HG02763 (cell line): ENCODE data around the gene SYNDIG1.

Experiments
- ATAC-seq: cut with Tn5 transposase; IDR thresholded peaks from one replicate; pipeline ENCODE4 v1.9.1; 2021; ENCODE audit warnings: mild to moderate bottlenecking, moderate library complexity; ENCODE audit not compliant: unreplicated experiment

SYNDIG1 gene

DNA sequence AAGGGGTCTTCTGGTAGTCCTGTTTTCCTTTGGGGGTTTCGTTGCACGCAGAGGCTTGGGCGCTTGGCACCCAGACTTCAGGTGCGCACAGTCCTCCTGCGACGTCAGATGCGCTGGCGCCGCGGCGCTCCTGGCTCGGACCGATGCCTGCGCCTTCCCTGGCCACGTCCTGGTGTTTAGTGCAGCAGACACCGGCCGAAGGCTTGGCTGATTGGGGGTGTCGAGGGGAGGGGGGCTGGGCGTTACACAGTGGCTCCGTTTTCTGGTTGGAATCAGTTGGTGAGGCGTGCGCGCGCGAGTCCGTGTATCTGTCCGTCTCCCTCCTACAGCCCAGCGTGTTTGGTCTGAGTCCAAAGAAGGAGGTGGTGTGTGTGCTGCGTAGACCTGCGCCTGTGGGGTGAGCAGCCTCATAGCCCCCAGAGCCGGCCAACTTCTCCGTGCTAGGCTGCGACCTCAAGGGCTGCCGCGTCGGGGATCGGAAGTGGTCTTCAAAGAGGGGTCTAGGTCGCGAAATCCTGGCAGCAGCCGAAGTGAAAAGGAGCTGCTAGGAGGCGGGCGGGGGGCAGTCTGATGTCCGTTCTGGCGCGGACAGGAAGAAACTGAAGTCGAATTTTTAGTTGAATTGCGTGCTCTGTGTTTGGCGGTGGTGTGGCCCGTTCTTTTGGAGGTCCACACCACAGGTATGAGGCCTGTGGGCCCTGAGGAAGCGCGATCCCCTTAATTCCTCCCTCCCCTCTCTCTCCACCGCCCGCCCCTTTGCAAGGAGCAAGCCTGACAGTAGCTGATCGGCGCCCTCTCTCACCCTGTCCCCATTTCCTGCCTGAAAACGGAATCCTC lies 1.5 kb downstream of the SYNDIG1 start:
- no peak for ATAC-seq

DNA sequence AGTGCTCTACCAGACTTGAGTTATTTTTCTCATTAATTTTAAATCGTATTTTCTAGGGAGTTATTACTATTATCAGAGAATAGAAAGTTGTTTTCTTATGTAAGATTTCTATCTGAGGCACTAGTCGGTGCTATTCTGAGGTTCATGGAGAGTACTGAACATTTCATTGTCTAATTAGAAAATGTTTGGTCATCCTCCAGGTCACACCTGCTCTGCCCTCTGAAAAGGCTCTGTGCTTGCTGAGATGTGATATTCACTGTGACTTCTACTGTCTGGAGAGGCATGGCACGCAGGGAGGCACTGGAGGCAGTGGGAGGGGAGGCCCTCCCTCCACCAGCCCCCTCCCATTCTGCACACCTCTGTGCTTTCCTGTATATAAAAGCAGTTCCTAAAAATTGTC lies 3.0 kb downstream of the SYNDIG1 start:
- ATAC-seq, result no peak

DNA sequence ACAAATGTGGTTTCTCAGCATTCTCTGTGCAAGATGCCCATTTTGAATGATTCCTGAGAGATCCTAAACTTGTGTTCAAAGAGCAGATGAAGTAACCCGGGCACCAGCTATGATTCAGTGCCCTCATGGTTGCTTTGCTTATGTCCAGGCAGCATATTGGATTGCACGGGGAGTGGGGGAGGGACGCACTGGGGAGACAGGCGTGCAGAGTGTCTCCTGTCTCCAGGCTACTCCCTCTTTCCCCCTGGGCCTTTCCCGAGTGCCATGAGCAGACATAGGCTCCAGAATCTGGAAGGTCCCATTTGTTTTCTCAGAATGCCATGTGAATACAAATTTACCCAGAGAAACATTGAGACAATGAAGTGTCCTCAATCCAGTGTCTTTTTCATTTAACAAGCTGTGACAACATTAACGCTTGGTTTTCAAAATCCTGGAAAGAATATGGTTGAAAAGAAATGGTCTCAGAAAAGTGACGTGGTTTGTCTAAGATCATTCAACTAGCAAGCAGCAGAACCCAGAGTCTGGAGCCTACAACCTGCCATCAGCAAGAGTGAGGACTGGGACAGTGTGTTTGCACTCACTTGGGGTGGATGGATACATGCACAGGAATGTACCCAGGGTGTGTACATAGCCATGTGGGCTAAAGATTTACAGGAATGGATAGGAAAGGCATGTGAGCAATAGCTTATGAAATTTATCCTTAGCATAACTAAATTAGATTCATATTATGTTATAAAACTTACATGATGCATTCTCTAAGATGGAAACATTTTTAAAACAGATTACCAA lies 4.2 kb downstream of the SYNDIG1 start:
- ATAC-seq, result no peak

DNA sequence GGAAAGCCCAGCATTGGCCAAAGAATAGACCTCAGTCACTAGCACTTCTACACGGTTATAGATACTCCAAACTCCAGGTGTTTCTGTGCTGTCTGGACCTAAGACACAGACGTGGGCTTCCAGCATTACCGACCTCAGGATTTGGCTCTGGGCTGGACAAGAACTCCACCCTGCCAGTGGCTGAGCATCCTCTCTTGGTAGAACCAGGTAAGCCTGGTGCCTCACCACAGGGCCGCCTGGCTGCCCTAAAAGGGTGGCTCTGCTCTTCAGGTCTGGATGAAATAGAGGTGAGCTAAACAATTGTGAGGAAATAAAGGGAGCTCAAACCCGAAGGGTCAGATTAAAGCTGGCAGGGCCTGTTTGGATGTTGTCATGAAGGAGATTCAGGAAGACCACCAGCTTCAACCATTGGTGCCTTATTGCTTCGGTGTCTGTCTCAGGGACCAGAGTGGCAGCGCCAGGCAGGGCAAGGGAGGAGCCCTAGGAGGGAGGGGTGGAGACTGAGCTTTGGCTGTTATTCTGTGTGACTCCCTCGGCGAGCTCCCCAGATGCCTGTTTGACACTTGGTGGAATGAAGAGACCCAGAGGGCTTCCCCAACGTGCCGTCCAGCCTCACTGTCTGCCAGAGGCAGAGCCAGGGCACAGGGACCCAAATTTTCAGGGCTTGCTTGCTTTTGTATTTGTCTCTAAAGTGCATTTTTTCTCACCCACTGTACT lies 8.6 kb downstream of the SYNDIG1 start:
- no peak for ATAC-seq

DNA sequence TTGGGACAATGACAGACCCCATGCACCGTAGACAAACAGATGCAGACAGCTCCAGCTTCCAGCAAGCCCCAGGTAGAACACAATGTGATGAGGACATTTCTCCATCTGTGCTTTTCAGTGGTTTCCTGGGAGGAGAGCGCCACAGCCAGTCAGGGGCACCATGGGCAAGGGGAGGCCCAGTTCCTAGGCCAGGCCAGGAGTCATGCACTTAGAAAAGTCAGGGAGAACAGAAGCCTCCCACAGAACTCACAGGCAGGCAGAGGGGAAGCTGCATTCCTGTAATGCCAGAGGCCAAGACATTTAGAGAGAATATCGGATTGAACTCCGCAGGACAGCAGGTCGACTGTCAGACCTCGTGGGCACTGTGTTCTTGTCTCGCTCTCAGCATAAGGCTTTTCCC lies 9.2 kb downstream of the SYNDIG1 start:
- no peak for ATAC-seq

DNA sequence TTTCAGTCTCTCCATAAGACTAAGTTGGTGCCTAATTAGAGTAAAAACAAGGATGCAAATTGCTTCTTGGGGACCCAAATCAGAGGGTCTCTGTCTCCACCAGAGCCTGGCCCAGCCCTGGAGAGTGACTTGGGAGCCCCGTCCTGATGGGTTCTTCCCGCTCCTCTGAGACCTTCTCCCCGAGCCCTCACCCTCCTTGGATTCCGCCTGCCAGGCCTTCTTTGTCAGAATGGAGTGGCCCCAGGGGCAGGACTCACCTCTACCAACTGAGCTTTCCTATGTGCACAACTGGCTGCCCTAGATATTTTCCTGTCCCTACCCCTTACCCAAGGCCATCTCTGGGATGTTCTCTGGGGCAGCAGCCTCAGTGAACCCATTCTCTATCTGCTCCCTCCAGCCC lies 9.7 kb downstream of the SYNDIG1 start:
- ATAC-seq, result no peak

DNA sequence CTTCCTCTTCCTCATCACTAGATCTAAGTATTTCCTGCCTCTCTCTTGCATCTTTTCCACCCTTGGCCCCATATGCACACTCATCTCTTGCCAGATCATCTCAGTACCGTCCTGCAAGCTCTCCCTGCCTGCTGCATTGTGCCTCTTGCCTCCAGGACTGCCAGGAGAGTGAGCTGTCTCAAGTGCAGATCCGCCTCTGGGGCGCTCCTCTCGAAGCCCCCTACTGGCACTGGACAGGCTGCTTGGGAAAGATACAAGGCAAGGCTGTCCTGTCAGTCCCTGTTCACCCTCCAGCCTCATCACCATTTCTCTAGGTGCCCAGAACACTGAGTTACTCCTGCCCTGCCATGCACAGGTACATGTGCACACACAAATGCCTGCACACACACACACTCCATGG lies 10.2 kb downstream of the SYNDIG1 start:
- ATAC-seq, result no peak

DNA sequence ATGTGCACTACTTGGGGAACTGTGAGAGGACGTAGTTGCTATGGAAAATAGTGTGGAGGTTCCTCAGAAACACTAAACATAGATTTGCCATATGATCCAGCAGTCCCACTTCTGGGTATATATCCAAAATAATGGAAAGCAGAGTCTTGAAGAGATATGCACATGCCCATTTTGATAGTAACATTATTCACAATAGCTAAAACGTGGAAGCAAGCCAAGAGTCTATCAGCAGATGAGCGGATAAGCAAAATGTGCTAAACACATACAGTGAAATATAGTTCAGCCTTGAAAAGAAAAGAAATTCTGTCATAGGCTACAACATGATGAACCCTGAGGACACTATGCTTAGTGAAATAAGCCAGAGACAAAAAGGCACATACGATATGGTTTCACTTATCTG lies 11.1 kb downstream of the SYNDIG1 start:
- ATAC-seq, result no peak

DNA sequence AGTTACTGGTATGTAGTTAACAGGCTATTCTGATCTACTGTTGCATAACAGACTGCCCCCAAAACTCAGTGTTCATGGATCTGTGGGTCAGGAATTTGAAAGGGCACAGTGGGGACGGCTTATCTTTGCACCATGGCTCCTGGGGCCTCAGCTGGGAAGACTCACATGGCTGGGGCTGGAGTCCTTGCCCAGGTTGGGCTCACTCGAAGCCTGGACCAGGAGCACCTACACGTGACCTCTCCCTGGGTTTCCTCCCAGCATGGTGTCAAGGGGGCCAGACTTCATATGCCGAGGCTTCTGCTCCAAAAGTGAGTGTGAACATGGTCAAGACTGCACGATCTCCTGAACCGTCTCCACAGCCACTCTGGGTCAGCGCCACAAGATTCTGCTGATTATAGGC lies 11.7 kb downstream of the SYNDIG1 start:
- ATAC-seq, result no peak

DNA sequence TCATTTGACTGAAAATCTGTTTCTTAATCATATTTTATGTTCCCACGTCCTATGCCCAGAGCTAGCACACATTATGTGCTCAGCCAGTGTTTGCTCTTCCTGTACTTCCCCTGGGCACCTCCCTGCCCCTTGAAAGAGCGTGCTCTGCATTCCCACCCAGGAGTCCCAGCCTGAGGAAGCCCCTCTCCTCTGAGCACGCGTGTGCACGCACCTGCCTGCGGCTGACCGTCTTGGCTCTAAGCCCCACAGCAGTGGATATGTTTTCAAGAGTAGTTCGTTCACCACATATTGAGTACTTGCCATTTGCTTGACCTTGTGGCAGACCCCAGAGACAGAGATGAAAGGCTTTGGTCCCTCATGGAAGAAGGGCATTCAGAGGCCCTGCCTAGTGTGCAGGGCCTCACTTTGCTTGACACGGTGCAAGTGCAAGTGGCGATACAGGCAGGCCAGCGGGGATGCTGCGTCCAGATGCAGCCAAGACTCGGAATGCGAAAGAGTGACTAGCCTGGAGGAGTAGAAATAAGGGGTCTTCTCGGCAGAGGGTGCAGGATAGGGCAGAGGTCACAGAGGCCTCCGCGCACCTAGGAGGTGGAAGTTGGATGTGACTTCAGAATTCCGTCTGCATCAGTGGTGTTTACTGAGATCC lies 14.1 kb downstream of the SYNDIG1 start:
- ATAC-seq, result no peak

DNA sequence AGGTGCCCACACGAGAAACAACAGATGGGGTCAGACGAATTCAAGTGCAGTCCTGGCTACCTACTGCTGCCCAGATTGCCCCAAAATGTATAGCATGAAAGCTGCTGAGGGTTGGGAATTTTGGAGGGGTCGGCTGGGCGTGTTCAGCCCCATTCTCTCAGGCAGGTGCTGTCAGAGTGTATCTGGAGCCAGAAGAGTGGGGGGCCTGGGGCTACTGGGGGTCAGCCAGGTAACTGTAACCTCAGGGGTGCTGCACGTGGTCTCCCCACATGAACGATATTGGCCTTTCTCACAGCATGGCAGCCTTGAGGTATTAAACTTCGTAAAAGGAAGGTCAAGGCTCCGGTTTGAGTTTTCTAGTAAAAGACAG lies 14.6 kb downstream of the SYNDIG1 start:
- ATAC-seq, result no peak

DNA sequence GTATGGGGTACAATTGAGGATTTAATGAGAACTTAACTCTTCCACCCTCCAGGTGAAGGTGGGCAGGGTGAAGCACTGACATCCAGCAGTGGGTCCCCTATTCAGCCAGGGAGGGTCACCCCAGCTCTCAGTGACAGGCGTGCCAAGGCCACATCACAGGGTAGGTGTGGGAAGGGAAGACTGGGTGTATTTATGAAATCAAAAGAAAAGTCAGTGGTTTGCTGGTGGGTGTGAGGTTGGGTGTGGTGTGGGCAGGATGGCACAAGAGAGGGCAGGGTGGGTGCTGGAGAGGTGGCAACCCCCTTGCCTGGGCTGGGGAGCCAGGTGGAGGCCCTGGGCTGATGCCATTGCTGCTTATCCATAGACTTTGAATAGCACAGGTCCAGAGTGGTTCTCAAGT lies 16.6 kb downstream of the SYNDIG1 start:
- ATAC-seq, result no peak

DNA sequence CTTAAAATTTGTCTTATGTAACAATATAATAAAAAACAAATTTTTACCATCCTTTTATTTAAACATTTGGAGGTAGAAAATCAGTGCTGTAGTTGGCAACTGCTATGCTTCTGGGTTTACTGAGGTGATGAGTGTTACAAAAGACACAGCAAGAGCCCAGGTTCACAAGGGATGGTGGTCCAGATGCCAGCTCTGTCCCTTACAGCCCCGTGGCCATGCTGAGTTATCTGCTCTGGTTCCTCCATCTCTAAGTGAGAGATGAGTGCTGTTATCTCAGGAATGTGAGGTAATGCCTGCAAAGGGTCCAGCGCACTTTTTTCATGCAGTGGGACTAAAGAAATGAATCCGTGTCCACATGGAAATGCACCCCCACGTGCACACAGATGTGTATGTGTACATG lies 17.8 kb downstream of the SYNDIG1 start:
- ATAC-seq, result no peak

DNA sequence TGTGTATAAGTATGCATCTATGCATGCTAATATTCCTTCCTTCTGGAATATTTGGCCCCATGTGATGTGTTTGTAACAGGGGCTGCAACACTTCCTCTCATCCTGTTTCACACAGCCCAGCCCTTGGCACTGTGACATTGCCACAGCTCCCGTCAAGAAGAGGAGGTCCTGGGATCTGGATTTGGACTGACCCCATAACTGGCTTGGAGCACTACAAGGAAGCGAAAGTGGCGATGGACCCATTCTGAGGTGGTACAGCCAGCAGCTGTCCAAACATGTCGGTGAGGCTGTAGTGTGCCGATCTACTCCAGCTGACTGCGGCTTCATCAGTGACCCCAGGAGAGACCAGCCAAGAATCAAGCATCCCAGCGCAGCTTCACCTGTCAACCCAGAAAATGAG lies 18.2 kb downstream of the SYNDIG1 start:
- no peak for ATAC-seq

DNA sequence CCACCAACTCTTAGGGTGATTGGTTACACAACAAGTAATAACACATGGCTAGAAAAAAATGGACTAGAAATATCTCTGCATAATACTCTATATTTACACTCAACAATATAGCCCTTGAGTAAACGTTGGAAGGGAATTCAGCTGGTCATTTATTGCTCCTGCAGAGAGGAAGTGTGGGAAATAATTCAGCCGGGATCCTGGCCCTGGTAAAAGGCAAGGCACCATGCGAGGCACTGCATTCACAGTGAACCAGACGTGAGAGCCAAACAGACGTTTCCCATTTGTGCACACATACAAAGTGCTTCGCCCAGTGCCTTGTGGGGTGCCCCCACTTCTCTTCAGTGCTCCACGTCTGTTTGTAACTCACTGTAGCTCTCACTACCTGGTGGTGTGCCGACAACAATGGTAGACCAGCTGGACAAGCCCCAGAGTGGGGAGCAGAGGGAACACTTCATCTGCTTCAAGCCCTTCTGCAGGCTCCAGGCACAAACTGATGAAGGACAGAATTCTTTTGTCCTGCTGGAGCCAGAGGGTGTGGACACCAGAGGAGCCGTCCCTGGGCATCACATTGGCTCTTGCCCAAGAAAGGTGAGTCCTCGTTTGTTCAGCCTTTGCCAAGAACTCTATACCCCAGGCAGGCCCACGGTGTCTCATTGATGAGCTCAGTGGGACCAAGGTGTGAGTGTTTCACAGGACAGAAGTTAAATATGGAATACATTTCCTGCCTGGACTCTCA lies 18.8 kb downstream of the SYNDIG1 start:
- ATAC-seq, result no peak

DNA sequence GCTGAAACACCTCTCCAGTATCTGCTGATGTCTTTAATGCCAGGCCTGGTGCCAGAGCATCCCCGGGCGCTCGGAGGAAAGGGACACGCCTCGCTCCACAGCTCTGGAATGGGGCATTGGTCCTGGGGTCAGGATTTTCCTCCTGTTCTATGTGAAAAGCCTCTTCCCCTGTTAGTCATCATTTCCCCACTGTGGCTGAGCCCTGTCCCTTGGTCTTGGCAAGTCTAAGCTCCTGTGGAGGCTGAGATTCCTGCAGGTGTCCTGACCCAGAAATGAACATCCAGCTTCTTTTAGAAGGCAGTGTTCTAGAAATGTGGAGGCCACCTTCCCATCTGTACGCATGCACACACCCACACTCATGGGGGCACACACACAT lies 19.4 kb downstream of the SYNDIG1 start:
- no peak for ATAC-seq

DNA sequence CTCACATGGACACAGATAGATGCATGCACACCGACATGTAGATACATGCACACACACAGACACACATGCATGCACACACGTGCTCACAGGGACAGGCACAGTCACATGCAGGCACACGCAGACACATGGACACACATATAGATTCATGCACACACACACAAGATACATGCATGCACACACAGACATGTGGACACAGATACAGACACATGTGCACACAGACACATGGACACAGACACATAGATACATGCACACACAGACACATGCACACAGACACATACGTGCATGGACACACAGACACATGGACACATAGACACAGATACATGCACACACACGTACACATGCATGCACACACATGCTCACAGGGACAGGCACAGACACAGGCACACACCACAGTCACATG lies 19.8 kb downstream of the SYNDIG1 start:
- ATAC-seq, result no peak

DNA sequence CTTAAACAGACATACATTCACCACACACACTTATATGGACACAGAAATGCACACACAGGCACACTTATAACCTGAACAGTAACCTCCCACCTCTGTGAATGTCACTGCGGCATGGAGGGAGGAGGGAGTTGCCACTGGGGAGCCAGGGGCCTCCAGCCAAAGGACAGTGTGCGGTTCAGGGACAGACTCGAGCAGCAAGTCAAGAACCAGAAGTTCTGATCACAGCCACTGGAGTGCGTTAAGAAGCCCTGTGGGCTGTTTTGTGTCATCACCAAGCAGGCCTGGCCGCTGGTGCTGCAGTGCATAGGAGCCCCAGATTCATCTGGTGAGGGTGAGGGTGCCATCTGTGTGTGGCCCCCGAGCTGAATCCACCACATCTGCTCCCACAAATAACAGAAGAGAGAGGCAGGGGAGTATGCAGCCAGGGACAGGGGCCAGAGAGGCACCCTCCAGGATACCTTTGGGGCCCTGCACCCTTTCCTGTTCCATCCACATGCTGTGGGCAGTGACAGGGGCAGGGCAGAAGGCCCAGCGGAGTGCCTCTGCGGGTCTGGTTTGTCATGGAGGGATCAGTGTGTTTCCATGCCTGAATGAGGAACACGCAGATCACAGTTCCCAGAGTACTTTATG lies 20.3 kb downstream of the SYNDIG1 start:
- no peak for ATAC-seq

DNA sequence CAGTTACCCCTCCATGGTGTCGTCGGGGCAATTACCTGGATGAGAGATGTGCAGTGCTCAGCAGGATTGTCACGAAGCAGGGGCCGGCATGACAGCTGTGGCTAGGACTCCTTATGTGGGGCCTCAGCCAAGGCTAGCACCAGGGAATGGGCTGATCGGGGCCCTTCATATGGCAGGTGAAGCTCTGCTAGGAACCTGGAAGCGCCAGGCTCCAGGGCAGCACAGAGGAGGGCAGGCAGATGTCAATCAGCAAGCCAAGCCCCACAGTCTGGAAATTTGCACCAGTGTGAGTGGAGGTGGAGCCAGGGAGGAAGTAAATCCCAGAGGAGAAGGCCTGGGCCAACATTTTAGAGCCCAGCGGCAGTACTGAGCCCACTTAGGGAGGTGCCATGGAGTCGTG lies 21.2 kb downstream of the SYNDIG1 start:
- no peak for ATAC-seq

DNA sequence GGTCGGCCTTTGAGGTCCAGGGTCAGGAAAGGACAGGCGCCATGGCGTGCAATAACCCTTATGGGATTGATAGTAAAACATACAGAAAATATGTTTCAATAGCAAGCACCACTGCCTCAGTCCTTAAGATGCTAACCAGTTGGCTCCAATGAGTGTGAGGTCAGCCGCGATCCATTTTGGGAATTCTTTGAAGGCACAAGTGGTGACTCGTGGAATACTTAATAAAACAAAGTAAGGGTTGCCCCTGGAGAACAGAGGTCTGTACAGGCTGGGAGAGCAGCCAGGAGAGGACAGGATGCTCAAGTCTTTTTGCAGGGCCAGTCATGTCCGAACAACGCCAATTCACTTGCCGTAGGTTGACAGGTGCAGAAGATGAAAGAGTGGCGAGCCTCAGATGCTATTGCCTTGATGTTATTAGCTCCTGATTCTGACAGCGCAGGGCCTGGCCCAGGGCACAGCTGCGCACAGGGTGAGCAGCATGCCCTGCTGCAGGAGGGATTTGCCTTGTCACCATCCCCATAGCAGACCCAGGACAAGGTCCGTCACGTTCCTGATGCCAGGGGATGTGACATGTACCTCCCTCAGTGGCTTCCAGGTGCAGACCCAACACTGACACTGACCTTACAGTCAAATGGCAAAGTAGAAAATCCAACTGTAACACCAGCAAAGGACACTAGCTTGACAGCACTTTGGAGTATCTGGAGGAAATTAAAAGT lies 21.8 kb downstream of the SYNDIG1 start:
- no peak for ATAC-seq
